Esophagus squamous epithelium (tissue), 5 donors: ENCODE data around the gene C6orf62. TPM values are rescaled to one million over a fixed set of nuclear protein-coding genes. Genes with fewer than 3 reads are reported as not detected.
"Not testable (repeated sequence)": the region's sequence is repeated elsewhere in the genome, so short reads cannot be mapped to it uniquely, and the experiment has no call there.

Source experiments
- DNase-seq: peaks from one replicate; lab custom pipeline; 2025; lab: John Stamatoyannopoulos, UW
- H3K27ac ChIP-seq, 4 donors: fragments of 200-600 bp; sonication (generic); one replicate each; pipeline ENCODE4 v1.5.1; 2016 to 2019; ENCODE audit warnings: mild to moderate bottlenecking in 1 of 4
- H3K27me3 ChIP-seq, 4 donors: fragments of 200-600 bp; sonication (generic); 1 replicate in 3 of 4; 2 replicates in 1 of 4; pipeline versions ENCODE4 v1.5.1 to v1.6.0; 2017 to 2021; ENCODE audit warnings: antibody characterized with exemption in 1 of 4
- H3K36me3 ChIP-seq, 3 donors: fragments of 200-600 bp; sonication (generic); one replicate each; pipeline ENCODE4 v1.5.1; 2016 to 2019
- H3K4me1 ChIP-seq, 3 donors: fragments of 200-600 bp; sonication (generic); one replicate each; pipeline ENCODE4 v1.5.1; 2017 to 2019
- H3K4me3 ChIP-seq, 4 donors: fragments of 200-600 bp; sonication (generic); 1 replicate in 3 of 4; 2 replicates in 1 of 4; pipeline ENCODE4 v1.5.1; 2016 to 2019; ENCODE audit warnings: mild to moderate bottlenecking in 2 of 4, moderate library complexity in 1 of 4
- H3K9me3 ChIP-seq, 3 donors: fragments of 200-600 bp; sonication (generic); one replicate each; pipeline ENCODE4 v1.5.1; 2016 to 2019
- CTCF ChIP-seq, 6 experiments: fragments of 450-650 bp in 4 of 6; fragments of 200-600 bp in 2 of 6; sonication (generic) in 2 of 6; IDR thresholded peaks; one replicate each; pipeline ENCODE4 v1.5.1; 2016 to 2019; ENCODE audit warnings: antibody characterized with exemption in 6 of 6, mild to moderate bottlenecking in 4 of 6, moderate library complexity in 4 of 6
- POLR2A ChIP-seq, 4 donors: fragments of 450-650 bp; IDR thresholded peaks; one replicate each; pipeline ENCODE4 v1.6.1; 2017; ENCODE audit warnings: antibody characterized with exemption in 4 of 4, mild to moderate bottlenecking in 4 of 4, moderate library complexity in 3 of 4
- WGBS, 2 donors: methylation state at CpG; one replicate each; pipeline ENCODE4 v1.1.5; 2018; 5-methylcytosine and 5-hydroxymethylcytosine counted together
- intact Hi-C: fragments of 100-400 bp; cut with DNase I; formaldehyde crosslinking; loops from one replicate; pipeline ENCODE4 v1.15.0; 2022
- total RNA-seq, 4 donors: library from RNA; depleted of rRNA; stranded (reverse); fragments of >200 nt; gene quantifications; one replicate each; pipeline ENCODE4 v1.1.0, GENCODE V29; 2016
- donor health status: DM: yes; HTN: yes; CAD: no.

Gene C6orf62
- total RNA-seq, 4 donors from 2014 or later: 38.5 to 82.9 (median 54.8) TPM

GRCh38 chr6:24752503-24752902 lies 33.5 kb upstream of the C6orf62 start:
- H3K4me3 ChIP-seq: no peak overlapping the region
- H3K36me3 ChIP-seq: no peaks in the 10 kb centered on the region
- no peaks in the 10 kb centered on the region for H3K9me3 ChIP-seq
- WGBS, 2 donors: 54 to 68% methylated on average over 2 of the region's 2 CpGs
- H3K4me1 ChIP-seq: peaks cover 0 to 3% (median 0%) of the 10 kb centered on the region in 3 donors
- no peak for TF ChIP-seq CTCF (IDR thresholded peaks at IDR 0.05)
- no peak for TF ChIP-seq POLR2A (IDR thresholded peaks at IDR 0.05)
- no peak for DNase-seq
- intact Hi-C loops: no loop called here
- no peaks in the 10 kb centered on the region for H3K27me3 ChIP-seq
- H3K27ac ChIP-seq: no peak overlapping the region

- H3K4me3 ChIP-seq, H3K36me3 ChIP-seq, intact Hi-C loops, H3K27me3 ChIP-seq, DNase-seq, H3K9me3 ChIP-seq, H3K4me1 ChIP-seq, H3K27ac ChIP-seq: not testable (repeated sequence)
- WGBS, 2 donors: 68 to 83% methylated on average over 3 of the region's 3 CpGs
Observed at GRCh38 chr6:24750878-24751277, 31.9 kb upstream of the C6orf62 start.

GRCh38 chr6:24749297-24749696 lies 30.3 kb upstream of the C6orf62 start:
- no peak for DNase-seq
- Histone ChIP-seq H3K9me3 (no peaks in the 10 kb centered on the region), H3K4me3 (no peak overlapping the region), H3K27ac (peak overlapping the region in 2 of 4 donors; percentile 11 to 31), H3K36me3 (no peaks in the 10 kb centered on the region), H3K4me1 (peaks cover 0 to 3% (median 0%) of the 10 kb centered on the region in 3 donors), H3K27me3 (no peaks in the 10 kb centered on the region)
- intact Hi-C loops: no loop called here
- no peak for TF ChIP-seq CTCF (IDR thresholded peaks at IDR 0.05)
- no peak for TF ChIP-seq POLR2A (IDR thresholded peaks at IDR 0.05)
- WGBS, 2 donors: 63 to 69% methylated on average over 3 of the region's 3 CpGs

GRCh38 chr6:24744911-24745310 lies 26.0 kb upstream of the C6orf62 start:
- TF ChIP-seq CTCF (IDR thresholded peaks at IDR 0.05) (no peak), POLR2A (IDR thresholded peaks at IDR 0.05) (no peak)

GRCh38 chr6:24743944-24744335 lies 25.0 kb upstream of the C6orf62 start:
- Histone ChIP-seq H3K36me3 (no peaks in the 10 kb centered on the region), H3K27me3 (no peaks in the 10 kb centered on the region), H3K27ac (peak overlapping the region; percentile 83 to 89 (median 88)), H3K4me3 (no peak overlapping the region), H3K4me1 (peaks cover 0 to 24% (median 8%) of the 10 kb centered on the region in 3 donors), H3K9me3 (no peaks in the 10 kb centered on the region)
- TF ChIP-seq POLR2A (IDR thresholded peaks at IDR 0.05) (no peak), CTCF (IDR thresholded peaks at IDR 0.05) (no peak)
- DNase-seq: no peak
- 72 to 80% methylated on average over 3 of the region's 3 CpGs for WGBS, 2 donors
- intact Hi-C loops: no loop called here

More at GRCh38 chr6:24744911-24745310, 26.0 kb upstream of the C6orf62 start:
- Histone ChIP-seq H3K36me3 (no peaks in the 10 kb centered on the region), H3K9me3 (no peaks in the 10 kb centered on the region), H3K4me1 (peaks cover 0 to 20% (median 8%) of the 10 kb centered on the region in 3 donors), H3K27ac (peak overlapping the region in 1 of 4 donors; percentile 41), H3K4me3 (no peak overlapping the region), H3K27me3 (no peaks in the 10 kb centered on the region)
- DNase-seq: no peak
- intact Hi-C loops: no loop called here
- 75 to 89% methylated on average over 5 of the region's 5 CpGs for WGBS, 2 donors
